Measurements from ENCODE around the gene ARHGEF37. TPM values are rescaled to one million over a fixed set of nuclear protein-coding genes. Genes with fewer than 3 reads are reported as not detected.
A peak's percentile ranks its signal among the peaks of the same experiment; 100 is the strongest.

The ARHGEF37 gene
- total and polyA plus RNA-seq, 2 donors (not counting 1 experiment from before 2014, with no cell fraction given) = 0.31 to 5.3 TPM

- H2AFZ ChIP-seq (ENCODE audit: low read length) = no peak overlapping the region
- peak overlapping the region; percentile 10 for H3K27ac ChIP-seq (ENCODE audit: insufficient read depth, low read length)
- H3K27me3 ChIP-seq (ENCODE audit: control insufficient read depth, insufficient read depth, low read length) = no peaks in the 10 kb centered on the region
- H3K9ac ChIP-seq (ENCODE audit: insufficient read depth, low read length) = no peak overlapping the region
- H3K4me3 ChIP-seq (replicated peaks in 1 of 4; ENCODE audit: control extremely low read depth in 1 of 4, insufficient read depth in 1 of 4, low read depth in 3 of 4, low read length in 4 of 4) = peak overlapping the region in 1 of 4 experiments; percentile 5
- DNase-seq (ENCODE audit: low read depth in 2 of 2) = no peak
- no peaks in the 10 kb centered on the region for H3K9me3 ChIP-seq (ENCODE audit: control insufficient read depth, insufficient read depth, low read depth, low read length)
- peaks cover 2% of the 10 kb centered on the region for H3K36me3 ChIP-seq (ENCODE audit: control insufficient read depth, insufficient read depth, low read length)
- H3K4me2 ChIP-seq (ENCODE audit: extremely low read depth, insufficient read depth, low read length) = peak overlapping the region; percentile 7
- H3K79me2 ChIP-seq (ENCODE audit: control insufficient read depth, insufficient read depth, low read length) = peaks cover 98% of the 10 kb centered on the region
- TF ChIP-seq CTCF (conservative IDR thresholded peaks at IDR 0.05 in 1 of 2, IDR thresholded peaks at IDR 0.05 in 1 of 2; ENCODE audit: low read depth in 1 of 2, low read length in 2 of 2) (no peak), EZH2 (IDR thresholded peaks at IDR 0.05; ENCODE audit: low read length, missing control alignments) (no peak)
- H4K20me1 ChIP-seq (ENCODE audit: control insufficient read depth, extremely low read depth, insufficient read depth, low read length) = peaks cover 2% of the 10 kb centered on the region
- H3K4me1 ChIP-seq (ENCODE audit: control insufficient read depth, extremely low read depth, insufficient read depth, low read length) = peaks cover 10% of the 10 kb centered on the region
Observed at GRCh38 chr5:149543361-149544027, 37.8 kb upstream of the ARHGEF37 start.

- Histone ChIP-seq H4K20me1 (ENCODE audit: control insufficient read depth, extremely low read depth, insufficient read depth, low read length) (peaks cover 2% of the 10 kb centered on the region), H3K4me1 (ENCODE audit: control insufficient read depth, extremely low read depth, insufficient read depth, low read length) (peaks cover 10% of the 10 kb centered on the region), H3K27ac (ENCODE audit: insufficient read depth, low read length) (peak overlapping the region; percentile 10), H3K4me2 (ENCODE audit: extremely low read depth, insufficient read depth, low read length) (peak overlapping the region; percentile 7), H2AFZ (ENCODE audit: low read length) (no peak overlapping the region), H3K27me3 (ENCODE audit: control insufficient read depth, insufficient read depth, low read length) (no peaks in the 10 kb centered on the region), H3K36me3 (ENCODE audit: control insufficient read depth, insufficient read depth, low read length) (peaks cover 4% of the 10 kb centered on the region), H3K9me3 (ENCODE audit: control insufficient read depth, insufficient read depth, low read depth, low read length) (no peaks in the 10 kb centered on the region), H3K79me2 (ENCODE audit: control insufficient read depth, insufficient read depth, low read length) (peaks cover 98% of the 10 kb centered on the region), H3K4me3 (replicated peaks in 1 of 4; ENCODE audit: control extremely low read depth in 1 of 4, insufficient read depth in 1 of 4, low read depth in 3 of 4, low read length in 4 of 4) (peak overlapping the region in 1 of 4 experiments; percentile 5), H3K9ac (ENCODE audit: insufficient read depth, low read length) (no peak overlapping the region)
- DNase-seq (ENCODE audit: low read depth in 2 of 2) = no peak
- TF ChIP-seq CTCF (conservative IDR thresholded peaks at IDR 0.05 in 1 of 2, IDR thresholded peaks at IDR 0.05 in 1 of 2; ENCODE audit: low read depth in 1 of 2, low read length in 2 of 2) = no peak
- TF ChIP-seq EZH2 (IDR thresholded peaks at IDR 0.05; ENCODE audit: low read length, missing control alignments) = no peak
Observed at GRCh38 chr5:149544028-149544420, 37.3 kb upstream of the ARHGEF37 start.

GRCh38 chr5:149545327-149545726 lies 36.0 kb upstream of the ARHGEF37 start:
- H3K79me2 ChIP-seq (ENCODE audit: control insufficient read depth, insufficient read depth, low read length) = peaks cover 98% of the 10 kb centered on the region
- H4K20me1 ChIP-seq (ENCODE audit: control insufficient read depth, extremely low read depth, insufficient read depth, low read length) = no peaks in the 10 kb centered on the region
- H3K9me3 ChIP-seq (ENCODE audit: control insufficient read depth, insufficient read depth, low read depth, low read length) = no peaks in the 10 kb centered on the region
- H3K36me3 ChIP-seq (ENCODE audit: control insufficient read depth, insufficient read depth, low read length) = peaks cover 12% of the 10 kb centered on the region
- H3K4me2 ChIP-seq (ENCODE audit: extremely low read depth, insufficient read depth, low read length) = no peak overlapping the region
- no peak overlapping the region for H2AFZ ChIP-seq (ENCODE audit: low read length)
- H3K27ac ChIP-seq (ENCODE audit: insufficient read depth, low read length) = peak overlapping the region; percentile 2
- H3K4me3 ChIP-seq (replicated peaks in 1 of 4; ENCODE audit: control extremely low read depth in 1 of 4, insufficient read depth in 1 of 4, low read depth in 3 of 4, low read length in 4 of 4) = no peak overlapping the region
- DNase-seq (ENCODE audit: low read depth in 2 of 2) = no peak
- TF ChIP-seq CTCF (conservative IDR thresholded peaks at IDR 0.05 in 1 of 2, IDR thresholded peaks at IDR 0.05 in 1 of 2; ENCODE audit: low read depth in 1 of 2, low read length in 2 of 2) (no peak), EZH2 (IDR thresholded peaks at IDR 0.05; ENCODE audit: low read length, missing control alignments) (no peak)
- H3K4me1 ChIP-seq (ENCODE audit: control insufficient read depth, extremely low read depth, insufficient read depth, low read length) = peaks cover 10% of the 10 kb centered on the region
- H3K27me3 ChIP-seq (ENCODE audit: control insufficient read depth, insufficient read depth, low read length) = no peaks in the 10 kb centered on the region
- H3K9ac ChIP-seq (ENCODE audit: insufficient read depth, low read length) = no peak overlapping the region

Data from fibroblast of lung (primary cell).